NCI-H2107 (cell line): ENCODE data around the gene REXO1.
"Not testable (repeated sequence)": the region's sequence is repeated elsewhere in the genome, so short reads cannot be mapped to it uniquely, and the experiment has no call there.

Experiments
- DNase-seq: peaks from one replicate; lab custom pipeline; 2025; lab: John Stamatoyannopoulos, UW

Gene REXO1

GRCh38 chr19:1875646-1876495, 27.6 kb upstream of the REXO1 start:
- peak; percentile 84 for DNase-seq

- DNase-seq, result not testable (repeated sequence)
Measured at GRCh38 chr19:1875265-1875645, 27.0 kb upstream of the REXO1 start.

- DNase-seq, result no peak
Measured at GRCh38 chr19:1874554-1875185, 26.4 kb upstream of the REXO1 start.

GRCh38 chr19:1873524-1874473, 25.5 kb upstream of the REXO1 start:
- no peak for DNase-seq

GRCh38 chr19:1872807-1873523, 24.7 kb upstream of the REXO1 start:
- no peak for DNase-seq

- no peak for DNase-seq
Measured at GRCh38 chr19:1871630-1872029, 23.3 kb upstream of the REXO1 start.

- no peak for DNase-seq
Measured at GRCh38 chr19:1871140-1871597, 22.9 kb upstream of the REXO1 start.

- no peak for DNase-seq
Measured at GRCh38 chr19:1868971-1869370, 20.7 kb upstream of the REXO1 start.

- DNase-seq, result no peak
Measured at GRCh38 chr19:1867349-1867724, 19.1 kb upstream of the REXO1 start.

GRCh38 chr19:1866693-1867348, 18.5 kb upstream of the REXO1 start:
- DNase-seq, result no peak

- no peak for DNase-seq
Measured at GRCh38 chr19:1865172-1866010, 17.1 kb upstream of the REXO1 start.

- no peak for DNase-seq
Measured at GRCh38 chr19:1864480-1865171, 16.3 kb upstream of the REXO1 start.

GRCh38 chr19:1863638-1864479, 15.6 kb upstream of the REXO1 start:
- DNase-seq, result peak; percentile 93

- DNase-seq, result no peak
Measured at GRCh38 chr19:1863328-1863637, 15.0 kb upstream of the REXO1 start, which contains the start of gene KLF16. Gene KLF16 (minus strand): TSS chr19:1863579. CDS start chr19:1863497, 82 bp downstream.

GRCh38 chr19:1862424-1863327, 14.4 kb upstream of the REXO1 start:
- DNase-seq, result no peak

- no peak for DNase-seq
Measured at GRCh38 chr19:1862068-1862423, 13.8 kb upstream of the REXO1 start.

GRCh38 chr19:1861599-1862031, 13.3 kb upstream of the REXO1 start:
- no peak for DNase-seq
